Trophoblast cell (in vitro differentiated cells and primary cell): ENCODE data around the gene VSIG8. TPM values are rescaled to one million over a fixed set of nuclear protein-coding genes. Genes with fewer than 3 reads are reported as not detected.
A peak's percentile ranks its signal among the peaks of the same experiment; 100 is the strongest.

Source experiments
- DNase-seq, 2 donors: peaks; one replicate each; pipeline ENCODE4 v3.0.0-alpha.2; 2016
- H2AFZ ChIP-seq: 2 replicates; pipeline ENCODE4 v1.6.1; 2013; ENCODE audit warnings: low read length, moderate library complexity, mild to moderate bottlenecking; ENCODE audit not compliant: insufficient read depth, poor library complexity
- H2AK5ac ChIP-seq: 2 replicates; pipeline ENCODE4 v1.6.1; 2013; ENCODE audit warnings: mild to moderate bottlenecking, low read length
- H2BK120ac ChIP-seq: 2 replicates; pipeline ENCODE4 v1.6.1; 2013; ENCODE audit warnings: low read length, mild to moderate bottlenecking, moderate library complexity; ENCODE audit not compliant: insufficient read depth, poor library complexity
- H2BK12ac ChIP-seq: 2 replicates; pipeline ENCODE4 v1.6.1; 2013; ENCODE audit warnings: mild to moderate bottlenecking, low read length, moderate library complexity
- H2BK5ac ChIP-seq: 2 replicates; pipeline ENCODE4 v1.6.1; 2013; ENCODE audit warnings: low read length, low read depth, moderate library complexity, mild to moderate bottlenecking; ENCODE audit not compliant: poor library complexity
- H3K14ac ChIP-seq: 2 replicates; pipeline ENCODE4 v1.6.1; 2013; ENCODE audit warnings: mild to moderate bottlenecking, low read length
- H3K18ac ChIP-seq: 2 replicates; pipeline ENCODE4 v1.6.1; 2013; ENCODE audit warnings: mild to moderate bottlenecking, low read length
- H3K23ac ChIP-seq: 2 replicates; pipeline ENCODE4 v1.6.1; 2013; ENCODE audit warnings: low read length
- H3K27ac ChIP-seq: 2 replicates; pipeline ENCODE4 v1.5.1; 2013; ENCODE audit warnings: low read depth, mild to moderate bottlenecking, inconsistent platforms, low read length, moderate library complexity
- H3K27me3 ChIP-seq: 2 replicates; pipeline ENCODE4 v1.6.1; 2013; ENCODE audit warnings: inconsistent platforms, mild to moderate bottlenecking, low read length, moderate library complexity; ENCODE audit not compliant: insufficient read depth
- H3K36me3 ChIP-seq, 2 experiments: 1 replicate in 1 of 2; 2 replicates in 1 of 2; pipeline ENCODE4 v1.6.1; 2013; ENCODE audit warnings: low read length in 2 of 2, mild to moderate bottlenecking in 2 of 2, moderate library complexity in 1 of 2; ENCODE audit not compliant: insufficient read depth in 2 of 2, control insufficient read depth in 1 of 2
- H3K4ac ChIP-seq: 2 replicates; pipeline ENCODE4 v1.6.1; 2013; ENCODE audit warnings: low read depth, mild to moderate bottlenecking, low read length, moderate library complexity
- H3K4me1 ChIP-seq, 2 experiments: 1 replicate in 1 of 2; 2 replicates in 1 of 2; pipeline ENCODE4 v1.6.1; 2013; ENCODE audit warnings: low read length in 2 of 2, mild to moderate bottlenecking in 2 of 2, moderate library complexity in 1 of 2; ENCODE audit not compliant: insufficient read depth in 2 of 2, control insufficient read depth in 1 of 2
- H3K4me2 ChIP-seq: 2 replicates; pipeline ENCODE4 v1.6.1; 2013; ENCODE audit warnings: inconsistent platforms, mild to moderate bottlenecking, low read length, moderate library complexity
- H3K4me3 ChIP-seq: 2 replicates; pipeline ENCODE4 v1.5.1; 2013; ENCODE audit warnings: mild to moderate bottlenecking, low read depth, low read length, inconsistent platforms
- H3K79me1 ChIP-seq: one replicate; pipeline ENCODE4 v1.6.1; 2013; ENCODE audit warnings: low read length
- H3K79me2 ChIP-seq: 2 replicates; pipeline ENCODE4 v1.6.1; 2013; ENCODE audit warnings: low read length, mild to moderate bottlenecking; ENCODE audit not compliant: control insufficient read depth, insufficient read depth, poor library complexity
- H3K9ac ChIP-seq: 2 replicates; pipeline ENCODE4 v1.6.1; 2013; ENCODE audit warnings: mild to moderate bottlenecking, low read length
- H3K9me3 ChIP-seq: 2 replicates; pipeline ENCODE4 v1.6.1; 2013; ENCODE audit warnings: low read depth, mild to moderate bottlenecking, control low read depth, inconsistent platforms, low read length; ENCODE audit not compliant: insufficient read depth
- H4K12ac ChIP-seq: 2 replicates; pipeline ENCODE4 v1.6.1; 2013; ENCODE audit warnings: low read depth, mild to moderate bottlenecking, low read length, moderate library complexity
- H4K8ac ChIP-seq: 2 replicates; pipeline ENCODE4 v1.6.1; 2013; ENCODE audit warnings: low read depth, mild to moderate bottlenecking, low read length, moderate library complexity
- H4K91ac ChIP-seq: one replicate; pipeline ENCODE4 v1.6.1; 2013; ENCODE audit warnings: low read depth, mild to moderate bottlenecking, low read length, moderate library complexity
- WGBS: extraction: QIAGEN DNeasy Blood & Tissue Kit; methylation state at CpG from one replicate; pipeline ENCODE4 v1.1.7; 2013; ENCODE audit warnings: missing lambda C conversion rate; ENCODE audit not compliant: insufficient read length, insufficient coverage; ENCODE audit errors: extremely low coverage; 5-methylcytosine and 5-hydroxymethylcytosine counted together
- polyA plus RNA-seq: library from polyadenylated mRNA; stranded (reverse); fragments of 200-250 nt; gene quantifications from 2 replicates; pipeline ENCODE4 v1.2.3, GENCODE V29; 2013

Gene VSIG8, protein sequence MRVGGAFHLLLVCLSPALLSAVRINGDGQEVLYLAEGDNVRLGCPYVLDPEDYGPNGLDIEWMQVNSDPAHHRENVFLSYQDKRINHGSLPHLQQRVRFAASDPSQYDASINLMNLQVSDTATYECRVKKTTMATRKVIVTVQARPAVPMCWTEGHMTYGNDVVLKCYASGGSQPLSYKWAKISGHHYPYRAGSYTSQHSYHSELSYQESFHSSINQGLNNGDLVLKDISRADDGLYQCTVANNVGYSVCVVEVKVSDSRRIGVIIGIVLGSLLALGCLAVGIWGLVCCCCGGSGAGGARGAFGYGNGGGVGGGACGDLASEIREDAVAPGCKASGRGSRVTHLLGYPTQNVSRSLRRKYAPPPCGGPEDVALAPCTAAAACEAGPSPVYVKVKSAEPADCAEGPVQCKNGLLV
- 0.03 TPM in 2 replicates for polyA plus RNA-seq

DNA sequence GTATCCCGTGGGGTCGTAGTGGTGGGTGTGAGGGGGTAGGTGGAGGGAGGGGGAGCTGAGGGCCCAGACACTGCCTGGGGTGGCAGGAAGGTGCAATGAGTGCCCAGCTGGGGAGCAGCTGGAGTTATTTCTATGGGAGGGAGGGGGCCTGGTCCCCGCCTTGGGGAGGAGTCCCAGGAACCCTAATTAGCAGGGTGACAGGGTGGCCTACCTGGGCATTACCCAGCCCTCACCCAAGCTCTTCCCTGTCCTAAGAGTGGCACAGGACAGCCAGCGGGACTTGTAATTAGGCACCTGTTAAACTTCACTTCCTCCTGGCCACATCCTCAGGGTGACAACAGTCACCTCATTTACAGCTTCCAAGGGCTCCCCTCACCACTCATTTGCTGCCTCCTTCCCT is at the start of gene VSIG8:
VSIG8 (minus strand) TSS at position 101 of the 400 bp plus-strand sequence. CDS start 136 bp downstream, outside the sequence.
- no peak within 1 kb of the TSS for H2BK5ac ChIP-seq
- H4K91ac ChIP-seq: no peak within 1 kb of the TSS
- no peak within 1 kb of the TSS for H3K9ac ChIP-seq
- no peak within 1 kb of the TSS for H2BK120ac ChIP-seq
- no peak within 1 kb of the TSS for H4K8ac ChIP-seq
- no peak within 1 kb of the TSS for H3K4ac ChIP-seq
- H3K79me2 ChIP-seq: no peaks in the 10 kb centered on the region
- H3K27ac ChIP-seq: no peak within 1 kb of the TSS
- no peak within 1 kb of the TSS for H2AK5ac ChIP-seq
- WGBS: no CpG with 5 or more reads among the region's 4 CpGs
- H2AFZ ChIP-seq: no peak within 1 kb of the TSS
- no peak for DNase-seq
- H3K79me1 ChIP-seq: no peaks in the 10 kb centered on the region
- no peaks in the 10 kb centered on the region for H3K36me3 ChIP-seq
- H2BK12ac ChIP-seq: no peak within 1 kb of the TSS
- no peaks in the 10 kb centered on the region for H3K4me1 ChIP-seq
- no peaks in the 10 kb centered on the region for H3K27me3 ChIP-seq
- no peak within 1 kb of the TSS for H3K14ac ChIP-seq
- no peak within 1 kb of the TSS for H4K12ac ChIP-seq
- H3K18ac ChIP-seq: no peak within 1 kb of the TSS
- H3K4me3 ChIP-seq: no peak within 1 kb of the TSS
- peaks cover 2% of the 10 kb centered on the region for H3K9me3 ChIP-seq
- H3K23ac ChIP-seq: no peak within 1 kb of the TSS
- no peak within 1 kb of the TSS for H3K4me2 ChIP-seq

DNA sequence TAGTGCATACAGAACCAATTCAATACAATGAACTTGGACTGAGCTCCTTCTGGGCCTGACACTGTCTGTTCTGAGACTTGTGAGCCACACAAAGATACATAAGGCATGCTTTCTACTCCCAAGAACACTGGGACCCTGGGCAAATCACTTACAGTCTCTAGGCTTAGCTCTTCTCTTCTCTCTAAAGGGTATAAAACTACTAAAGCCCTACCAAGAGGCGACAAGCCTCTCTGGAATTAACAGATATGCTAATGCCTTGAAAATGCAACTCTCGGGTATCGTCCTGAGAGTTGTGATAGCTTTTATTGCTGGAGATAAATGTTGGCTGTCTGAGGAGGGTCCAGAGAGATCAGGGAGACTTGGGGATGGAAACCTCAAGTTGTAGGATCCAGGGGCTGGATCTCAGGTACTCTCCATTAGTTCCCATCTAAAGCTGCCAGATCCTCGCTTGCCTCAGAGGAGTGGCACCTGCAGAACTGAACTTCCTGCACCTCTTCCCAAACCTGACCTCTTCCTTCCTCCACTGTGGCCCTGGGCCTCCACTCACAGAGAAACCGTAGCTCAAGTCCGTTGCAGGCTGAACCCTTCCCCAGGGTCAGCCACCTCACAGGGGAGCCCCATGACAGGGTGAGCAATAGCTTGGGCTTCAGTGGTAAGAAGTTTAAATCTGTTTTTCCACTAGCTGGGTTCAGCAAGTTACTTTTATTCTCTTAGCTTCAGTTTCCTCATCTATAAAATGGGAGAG is 49.0 kb upstream of the VSIG8 start:
- no peak overlapping the region for H3K9ac ChIP-seq
- H3K14ac ChIP-seq: peak overlapping the region; percentile 77
- H3K23ac ChIP-seq: no peak overlapping the region
- H2AFZ ChIP-seq: no peak overlapping the region
- peak overlapping the region; percentile 57 for H3K18ac ChIP-seq
- peak overlapping the region; percentile 73 for H4K91ac ChIP-seq
- no CpG with 5 or more reads among the region's 6 CpGs for WGBS
- H3K4ac ChIP-seq: peak overlapping the region; percentile 66
- peak overlapping the region; percentile 11 for H3K4me2 ChIP-seq
- H4K8ac ChIP-seq: no peak overlapping the region
- peak overlapping the region; percentile 88 for H3K27ac ChIP-seq
- H3K4me3 ChIP-seq: no peak overlapping the region
- H3K4me1 ChIP-seq: peaks cover 50 to 71% of the 10 kb centered on the region in 2 experiments
- no peaks in the 10 kb centered on the region for H3K9me3 ChIP-seq
- peak overlapping the region; percentile 99 for H2AK5ac ChIP-seq
- no peaks in the 10 kb centered on the region for H3K27me3 ChIP-seq
- H2BK120ac ChIP-seq: peak overlapping the region; percentile 95
- peaks cover 0 to 2% of the 10 kb centered on the region in 2 experiments for H3K36me3 ChIP-seq
- peaks cover 50% of the 10 kb centered on the region for H3K79me1 ChIP-seq
- H4K12ac ChIP-seq: no peak overlapping the region
- peak overlapping the region; percentile 97 for H2BK12ac ChIP-seq
- no peak for DNase-seq
- H2BK5ac ChIP-seq: peak overlapping the region; percentile 83
- H3K79me2 ChIP-seq: peaks cover 6% of the 10 kb centered on the region

DNA sequence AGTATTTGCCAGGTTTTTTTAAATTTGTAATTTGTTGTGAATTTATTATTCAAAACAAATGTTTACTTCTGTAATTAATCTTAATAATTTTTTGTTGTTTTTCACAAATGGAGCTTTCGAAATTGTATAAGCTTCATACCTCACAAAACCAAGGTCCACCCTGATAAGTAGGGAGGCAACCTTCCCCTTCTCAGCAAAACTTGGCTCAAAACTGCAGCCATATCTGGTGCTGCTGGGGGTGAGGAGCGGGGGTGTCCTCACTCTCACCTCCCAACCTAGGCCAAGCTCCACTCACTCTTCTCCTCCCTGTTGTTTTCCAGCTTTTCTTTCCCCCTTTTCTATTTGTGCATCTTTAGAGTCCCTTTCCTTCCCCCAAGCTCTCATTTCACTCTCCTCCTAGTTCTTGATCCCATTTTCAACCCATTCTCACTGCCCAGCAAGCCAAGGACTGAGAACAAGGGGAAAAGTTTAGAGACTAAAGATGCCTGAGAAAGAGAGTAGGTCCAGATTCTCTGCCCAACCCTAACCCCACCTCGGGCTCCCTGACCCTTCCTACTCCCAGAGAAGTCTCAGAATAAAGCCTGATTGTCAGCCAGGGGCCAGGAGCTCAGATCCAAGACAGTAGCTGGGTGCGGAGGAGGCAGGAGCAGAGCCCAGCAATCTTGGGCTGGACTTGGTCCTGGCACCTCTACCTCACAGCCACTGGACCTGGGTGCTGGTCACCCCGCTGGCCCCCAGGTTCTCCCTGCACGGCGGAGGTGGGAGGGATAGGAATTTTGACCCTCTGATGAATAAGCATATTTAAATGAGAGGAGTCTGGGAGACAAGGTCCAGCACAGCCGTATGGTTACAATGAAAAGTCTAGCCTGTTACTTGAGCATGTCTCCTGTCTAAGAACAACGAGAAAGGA is 45.8 kb upstream of the VSIG8 start:
- H3K9ac ChIP-seq: no peak overlapping the region
- no peak overlapping the region for H3K23ac ChIP-seq
- peaks cover 6% of the 10 kb centered on the region for H3K79me2 ChIP-seq
- no peak overlapping the region for H3K4me2 ChIP-seq
- peak overlapping the region; percentile 66 for H2AFZ ChIP-seq
- peak overlapping the region; percentile 98 for H2BK12ac ChIP-seq
- peak overlapping the region; percentile 87 for H3K18ac ChIP-seq
- H3K27me3 ChIP-seq: no peaks in the 10 kb centered on the region
- H3K4me1 ChIP-seq: peaks cover 35 to 50% of the 10 kb centered on the region in 2 experiments
- peak overlapping the region; percentile 74 for H4K12ac ChIP-seq
- no peak overlapping the region for H3K4me3 ChIP-seq
- H3K14ac ChIP-seq: peak overlapping the region; percentile 94
- peak overlapping the region; percentile 91 for H2BK5ac ChIP-seq
- peaks cover 42% of the 10 kb centered on the region for H3K79me1 ChIP-seq
- WGBS: no CpG with 5 or more reads among the region's 9 CpGs
- peak overlapping the region; percentile 93 for H3K4ac ChIP-seq
- H3K27ac ChIP-seq: peak overlapping the region; percentile 88
- H2BK120ac ChIP-seq: peak overlapping the region; percentile 98
- no peaks in the 10 kb centered on the region for H3K36me3 ChIP-seq
- H3K9me3 ChIP-seq: no peaks in the 10 kb centered on the region
- H4K8ac ChIP-seq: peak overlapping the region; percentile 76
- H2AK5ac ChIP-seq: peak overlapping the region; percentile 99
- H4K91ac ChIP-seq: peak overlapping the region; percentile 99
- DNase-seq: no peak

DNA sequence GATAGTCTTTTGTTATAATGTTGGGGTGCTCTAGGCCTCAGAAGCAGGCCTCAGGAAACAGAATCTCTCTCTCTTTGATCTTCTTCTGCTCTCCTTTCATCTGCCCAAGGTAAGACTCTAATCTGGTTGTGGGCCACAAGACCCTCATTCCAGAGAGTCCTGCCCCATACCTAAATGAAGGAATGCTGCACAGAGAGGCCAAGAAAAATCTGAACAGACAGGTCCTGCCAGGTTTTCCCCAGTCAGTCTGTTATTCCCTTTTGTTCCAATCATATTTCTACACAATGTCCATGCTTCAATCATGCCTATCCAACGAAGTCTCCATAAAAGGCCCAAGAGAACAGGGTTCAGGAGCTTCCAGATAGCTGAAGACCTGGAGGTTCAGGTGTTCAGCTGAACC is 44.5 kb upstream of the VSIG8 start:
- Histone ChIP-seq H3K4me1 (peaks cover 36 to 45% of the 10 kb centered on the region in 2 experiments), H3K18ac (peak overlapping the region; percentile 86), H3K79me2 (peaks cover 6% of the 10 kb centered on the region), H3K4ac (peak overlapping the region; percentile 81), H2BK120ac (peak overlapping the region; percentile 73), H3K9me3 (no peaks in the 10 kb centered on the region), H3K4me2 (peak overlapping the region; percentile 15), H3K23ac (no peak overlapping the region), H2BK5ac (peak overlapping the region; percentile 94), H3K9ac (no peak overlapping the region), H4K91ac (peak overlapping the region; percentile 96), H3K27me3 (no peaks in the 10 kb centered on the region), H2AK5ac (peak overlapping the region; percentile 89), H3K36me3 (no peaks in the 10 kb centered on the region), H3K14ac (peak overlapping the region; percentile 88), H3K4me3 (no peak overlapping the region), H4K12ac (no peak overlapping the region), H2AFZ (no peak overlapping the region), H4K8ac (peak overlapping the region; percentile 76), H3K79me1 (peaks cover 40% of the 10 kb centered on the region), H3K27ac (peak overlapping the region; percentile 84), H2BK12ac (peak overlapping the region; percentile 97)
- WGBS: no CpG with 5 or more reads among the region's 1 CpG
- peak; percentile 79 to 90 for DNase-seq
